Keratinocyte (primary cell): Measurements from ENCODE around the gene DYTN. TPM values are rescaled to one million over a fixed set of nuclear protein-coding genes. Genes with fewer than 3 reads are reported as not detected.

Experiments
- DNase-seq: peaks from one replicate; pipeline ENCODE4 v3.0.0-alpha.2; 2011; ENCODE audit warnings: low read depth, missing footprints, low spot score
- FAIRE-seq: peaks from 2 replicates; lab custom pipeline; 2011; peaks lifted over from hg19 to GRCh38; lab: Jason Lieb, UNC
- H2AFZ ChIP-seq: 2 replicates; pipeline ENCODE4 v1.6.0; 2012; ENCODE audit warnings: low read length, control low read depth, inconsistent platforms; ENCODE audit not compliant: control insufficient read depth
- H3K27ac ChIP-seq: 2 replicates; pipeline ENCODE4 v1.5.1; 2011; ENCODE audit warnings: low read length; ENCODE audit not compliant: control insufficient read depth, insufficient read depth
- H3K27me3 ChIP-seq: 3 replicates; pipeline ENCODE4 v1.6.0; 2011; ENCODE audit warnings: low read length; ENCODE audit not compliant: control insufficient read depth, insufficient read depth; ENCODE audit errors: extremely low read depth
- H3K36me3 ChIP-seq, 2 experiments: 2 replicates in 1 of 2; 3 replicates in 1 of 2; pipeline ENCODE4 v1.5.1; 2011; ENCODE audit warnings: low read length in 2 of 2, mild to moderate bottlenecking in 1 of 2; ENCODE audit not compliant: control insufficient read depth in 2 of 2, insufficient read depth in 2 of 2; ENCODE audit errors: extremely low read depth in 1 of 2
- H3K4me1 ChIP-seq: 3 replicates; pipeline ENCODE4 v1.5.1; 2011; ENCODE audit warnings: low read length; ENCODE audit not compliant: control insufficient read depth, insufficient read depth; ENCODE audit errors: extremely low read depth
- H3K4me2 ChIP-seq: 3 replicates; pipeline ENCODE4 v1.6.0; 2011; ENCODE audit warnings: low read depth, low read length; ENCODE audit not compliant: control insufficient read depth, insufficient read depth; ENCODE audit errors: extremely low read depth
- H3K4me3 ChIP-seq, 3 experiments: fragments of 200-600 bp in 1 of 3; sonication (generic) in 1 of 3; 2 replicates in 2 of 3; 3 replicates in 1 of 3; pipeline ENCODE4 v1.5.1; 2011 to 2016; ENCODE audit warnings: low read length in 3 of 3, mild to moderate bottlenecking in 3 of 3, control low read depth in 2 of 3, inconsistent platforms in 1 of 3, low read depth in 1 of 3, mixed read lengths in 1 of 3, mixed run types in 1 of 3, moderate library complexity in 1 of 3; ENCODE audit not compliant: control insufficient read depth in 2 of 3, insufficient read depth in 2 of 3; ENCODE audit errors: extremely low read depth in 1 of 3
- H3K79me2 ChIP-seq: 2 replicates; pipeline ENCODE4 v1.6.0; 2012; ENCODE audit warnings: low read length; ENCODE audit not compliant: control insufficient read depth, insufficient read depth
- H3K9ac ChIP-seq: 3 replicates; pipeline ENCODE4 v1.6.0; 2011; ENCODE audit warnings: low read length; ENCODE audit not compliant: control insufficient read depth, insufficient read depth; ENCODE audit errors: extremely low read depth
- H3K9me1 ChIP-seq: 3 replicates; pipeline ENCODE4 v1.6.0; 2011; ENCODE audit warnings: low read length; ENCODE audit not compliant: control insufficient read depth, insufficient read depth; ENCODE audit errors: extremely low read depth
- H3K9me3 ChIP-seq: 2 replicates; pipeline ENCODE4 v1.5.1; 2012; ENCODE audit warnings: low read depth, low read length; ENCODE audit not compliant: control insufficient read depth
- H4K20me1 ChIP-seq: 3 replicates; pipeline ENCODE4 v1.6.0; 2011; ENCODE audit warnings: low read length; ENCODE audit not compliant: control insufficient read depth, insufficient read depth; ENCODE audit errors: extremely low read depth
- EZH2 ChIP-seq: IDR thresholded peaks from one replicate; pipeline ENCODE4 v1.6.1; 2012; ENCODE audit warnings: inconsistent platforms, mild to moderate bottlenecking, low read length, moderate library complexity
- dilution Hi-C: fragments of 300-500 bp; cut with MboI; formaldehyde crosslinking; loops from one replicate; pipeline ENCODE4 v1.7.0; 2020; ENCODE audit warnings: low sequenced_read_pairs; ENCODE audit not compliant: extremely low pct_ligation_motif_present
- polyA plus RNA-seq, 5 experiments: library from polyadenylated mRNA; depleted of rRNA in 3 of 5; stranded (reverse) in 3 of 5; stranded (forward) in 1 of 5; unstranded in 1 of 5; fragments of >200 nt; gene quantifications; 1 replicate in 1 of 5; 2 replicates in 3 of 5; 3 replicates in 1 of 5; pipeline versions ENCODE4 v1.2.1 to v1.2.3, GENCODE V29; 2011 to 2012; ENCODE audit warnings: missing spikeins in 2 of 5, low read depth in 1 of 5, low replicate concordance in 1 of 5
- TF ChIP-seq, protein P1 (sequence below), 3 experiments: IDR thresholded peaks in 1 of 3; conservative IDR thresholded peaks in 1 of 3; optimal IDR thresholded peaks in 1 of 3; 2 replicates in 2 of 3; 3 replicates in 1 of 3; pipeline versions ENCODE3 to v1.5.1; 2011; ENCODE audit warnings: low read length in 3 of 3, mild to moderate bottlenecking in 3 of 3, moderate library complexity in 2 of 3, control low read depth in 1 of 3, inconsistent platforms in 1 of 3; ENCODE audit not compliant: insufficient read depth in 2 of 3; ENCODE audit errors: extremely low read depth in 1 of 3

Gene DYTN
- polyA plus RNA-seq, 1 donor (not counting 4 experiments of a cell fraction or from before 2014, with no cell fraction given) = not detected

DNA sequence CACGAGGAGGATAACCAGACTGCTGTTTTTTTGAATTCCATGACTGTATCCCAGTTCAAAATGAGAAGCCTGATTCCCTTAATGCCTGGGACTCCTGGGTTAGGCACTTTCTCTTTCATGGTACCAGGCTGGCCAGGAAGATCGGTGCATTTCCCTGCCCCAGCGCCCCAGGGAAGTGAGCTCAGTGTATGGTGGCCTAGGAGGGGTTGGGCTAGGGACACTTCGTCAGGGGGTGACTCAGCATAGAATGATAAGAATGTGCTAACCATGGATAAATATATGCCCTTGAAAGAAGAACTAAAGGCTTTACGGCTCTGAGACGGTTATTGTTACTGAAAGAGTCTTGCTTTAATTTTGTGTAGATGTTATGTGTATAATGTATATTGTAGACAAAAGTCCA is 103.4 kb downstream of the DYTN start:
- Histone ChIP-seq H3K4me2 (peak overlapping the region; percentile 20), H3K79me2 (no peaks in the 10 kb centered on the region), H3K9me1 (no peaks in the 10 kb centered on the region), H3K9me3 (no peaks in the 10 kb centered on the region), H3K4me3 (no peak overlapping the region), H3K4me1 (peaks cover 20% of the 10 kb centered on the region), H3K27ac (no peak overlapping the region), H2AFZ (peak overlapping the region; percentile 38), H3K36me3 (no peaks in the 10 kb centered on the region), H3K27me3 (no peaks in the 10 kb centered on the region), H3K9ac (no peak overlapping the region), H4K20me1 (no peaks in the 10 kb centered on the region)
- FAIRE-seq = no peak
- TF ChIP-seq, protein P1, sequence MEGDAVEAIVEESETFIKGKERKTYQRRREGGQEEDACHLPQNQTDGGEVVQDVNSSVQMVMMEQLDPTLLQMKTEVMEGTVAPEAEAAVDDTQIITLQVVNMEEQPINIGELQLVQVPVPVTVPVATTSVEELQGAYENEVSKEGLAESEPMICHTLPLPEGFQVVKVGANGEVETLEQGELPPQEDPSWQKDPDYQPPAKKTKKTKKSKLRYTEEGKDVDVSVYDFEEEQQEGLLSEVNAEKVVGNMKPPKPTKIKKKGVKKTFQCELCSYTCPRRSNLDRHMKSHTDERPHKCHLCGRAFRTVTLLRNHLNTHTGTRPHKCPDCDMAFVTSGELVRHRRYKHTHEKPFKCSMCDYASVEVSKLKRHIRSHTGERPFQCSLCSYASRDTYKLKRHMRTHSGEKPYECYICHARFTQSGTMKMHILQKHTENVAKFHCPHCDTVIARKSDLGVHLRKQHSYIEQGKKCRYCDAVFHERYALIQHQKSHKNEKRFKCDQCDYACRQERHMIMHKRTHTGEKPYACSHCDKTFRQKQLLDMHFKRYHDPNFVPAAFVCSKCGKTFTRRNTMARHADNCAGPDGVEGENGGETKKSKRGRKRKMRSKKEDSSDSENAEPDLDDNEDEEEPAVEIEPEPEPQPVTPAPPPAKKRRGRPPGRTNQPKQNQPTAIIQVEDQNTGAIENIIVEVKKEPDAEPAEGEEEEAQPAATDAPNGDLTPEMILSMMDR (optimal IDR thresholded peaks at IDR 0.05 in 1 of 3, IDR thresholded peaks at IDR 0.05 in 1 of 3, conservative IDR thresholded peaks at IDR 0.05 in 1 of 3; ENCODE audit: extremely low read depth in 1 of 3, insufficient read depth in 2 of 3, low read length in 3 of 3) = no peak
- TF ChIP-seq EZH2 = no peak
- dilution Hi-C loops = no loop called here
- peak; percentile 33 for DNase-seq

DNA sequence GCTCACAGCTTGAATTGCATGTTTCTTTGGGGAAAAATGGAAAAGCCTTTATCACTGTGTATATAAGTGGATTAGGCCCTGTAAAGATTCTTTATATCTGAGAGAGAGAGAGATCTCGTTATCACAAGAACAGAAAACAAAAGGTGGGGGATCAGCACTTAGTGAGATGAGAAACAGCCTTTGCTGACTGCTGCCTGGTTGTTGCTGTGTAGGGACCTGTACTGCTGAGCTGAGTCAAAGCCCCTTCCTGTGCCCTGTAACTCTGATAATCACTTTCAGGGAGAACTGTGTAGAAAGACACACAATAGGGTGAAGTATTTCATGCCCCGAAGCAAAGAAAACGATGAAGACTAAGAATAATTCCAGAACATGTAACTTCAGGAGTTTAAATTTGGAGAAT is 106.5 kb downstream of the DYTN start:
- H3K4me3 ChIP-seq = peak overlapping the region in 1 of 3 experiments; percentile 18
- peaks cover 20% of the 10 kb centered on the region for H3K4me1 ChIP-seq
- peak; percentile 34 for FAIRE-seq
- dilution Hi-C loops = no loop called here
- H3K36me3 ChIP-seq = no peaks in the 10 kb centered on the region
- H3K79me2 ChIP-seq = no peaks in the 10 kb centered on the region
- TF ChIP-seq, protein P1 (optimal IDR thresholded peaks at IDR 0.05 in 1 of 3, IDR thresholded peaks at IDR 0.05 in 1 of 3, conservative IDR thresholded peaks at IDR 0.05 in 1 of 3; ENCODE audit: extremely low read depth in 1 of 3, insufficient read depth in 2 of 3, low read length in 3 of 3) = no peak
- TF ChIP-seq EZH2 = no peak
- H2AFZ ChIP-seq = peak overlapping the region; percentile 20
- no peaks in the 10 kb centered on the region for H3K9me1 ChIP-seq
- H3K4me2 ChIP-seq = peak overlapping the region; percentile 72
- peak; percentile 15 for DNase-seq
- H3K27ac ChIP-seq = peak overlapping the region; percentile 84
- H3K9ac ChIP-seq = peak overlapping the region; percentile 52
- no peaks in the 10 kb centered on the region for H3K27me3 ChIP-seq
- H4K20me1 ChIP-seq = no peaks in the 10 kb centered on the region
- no peaks in the 10 kb centered on the region for H3K9me3 ChIP-seq
